Measurements from ENCODE around the gene CYP27A1.
"Not testable (repeated sequence)": the region's sequence is repeated elsewhere in the genome, so short reads cannot be mapped to it uniquely, and the experiment has no call there.

Gene CYP27A1

GRCh38 chr2:218832520-218832919, 50.6 kb downstream of the CYP27A1 start:
- no peak overlapping the region for H3K4me3 ChIP-seq (ENCODE audit: low read length)
- H3K36me3 ChIP-seq (ENCODE audit: insufficient read depth, low read length): no peaks in the 10 kb centered on the region
- H3K27me3 ChIP-seq (ENCODE audit: insufficient read depth, low read length): peaks cover 28% of the 10 kb centered on the region

GRCh38 chr2:218833023-218833609, 51.2 kb downstream of the CYP27A1 start:
- Histone ChIP-seq H3K9me3 (ENCODE audit: low read length) (no peaks in the 10 kb centered on the region), H3K4me3 (ENCODE audit: low read length) (no peak overlapping the region), H3K27me3 (ENCODE audit: insufficient read depth, low read length) (peaks cover 24% of the 10 kb centered on the region), H3K36me3 (ENCODE audit: insufficient read depth, low read length) (no peaks in the 10 kb centered on the region), H3K4me1 (ENCODE audit: insufficient read depth, low read length) (no peaks in the 10 kb centered on the region), H2AFZ (ENCODE audit: low read depth, low read length) (no peak overlapping the region)

More at GRCh38 chr2:218832520-218832919, 50.6 kb downstream of the CYP27A1 start:
- H2AFZ ChIP-seq (ENCODE audit: low read depth, low read length): no peak overlapping the region
- H3K4me1 ChIP-seq (ENCODE audit: insufficient read depth, low read length): no peaks in the 10 kb centered on the region
- H3K9me3 ChIP-seq (ENCODE audit: low read length): no peaks in the 10 kb centered on the region

- peaks cover 21% of the 10 kb centered on the region for H3K27me3 ChIP-seq (ENCODE audit: insufficient read depth, low read length)
- no peaks in the 10 kb centered on the region for H3K36me3 ChIP-seq (ENCODE audit: insufficient read depth, low read length)
- no peaks in the 10 kb centered on the region for H3K4me1 ChIP-seq (ENCODE audit: insufficient read depth, low read length)
- H3K9me3 ChIP-seq (ENCODE audit: low read length): no peaks in the 10 kb centered on the region
- H3K4me3 ChIP-seq (ENCODE audit: low read length): no peak overlapping the region
- no peak overlapping the region for H2AFZ ChIP-seq (ENCODE audit: low read depth, low read length)
Observed at GRCh38 chr2:218834685-218835084, 52.7 kb downstream of the CYP27A1 start.

GRCh38 chr2:218837495-218837894, 55.5 kb downstream of the CYP27A1 start:
- Histone ChIP-seq H3K4me3 (ENCODE audit: low read length) (no peak overlapping the region), H3K4me1 (ENCODE audit: insufficient read depth, low read length) (no peaks in the 10 kb centered on the region), H3K36me3 (ENCODE audit: insufficient read depth, low read length) (no peaks in the 10 kb centered on the region), H3K9me3 (ENCODE audit: low read length) (no peaks in the 10 kb centered on the region), H2AFZ (ENCODE audit: low read depth, low read length) (no peak overlapping the region), H3K27me3 (ENCODE audit: insufficient read depth, low read length) (peaks cover 16% of the 10 kb centered on the region)

- Histone ChIP-seq H3K4me1 (ENCODE audit: insufficient read depth, low read length) (no peaks in the 10 kb centered on the region), H3K4me3 (ENCODE audit: low read length) (no peak overlapping the region), H2AFZ (ENCODE audit: low read depth, low read length) (no peak overlapping the region), H3K36me3 (ENCODE audit: insufficient read depth, low read length) (no peaks in the 10 kb centered on the region), H3K27me3 (ENCODE audit: insufficient read depth, low read length) (peaks cover 4% of the 10 kb centered on the region), H3K9me3 (ENCODE audit: low read length) (no peaks in the 10 kb centered on the region)
Observed at GRCh38 chr2:218839430-218839829, 57.5 kb downstream of the CYP27A1 start.

- Histone ChIP-seq H3K4me1 (ENCODE audit: insufficient read depth, low read length) (no peaks in the 10 kb centered on the region), H3K36me3 (ENCODE audit: insufficient read depth, low read length) (no peaks in the 10 kb centered on the region), H2AFZ (ENCODE audit: low read depth, low read length) (no peak overlapping the region), H3K4me3 (ENCODE audit: low read length) (no peak overlapping the region), H3K27me3 (ENCODE audit: insufficient read depth, low read length) (no peaks in the 10 kb centered on the region), H3K9me3 (ENCODE audit: low read length) (no peaks in the 10 kb centered on the region)
Observed at GRCh38 chr2:218839888-218840287, 57.9 kb downstream of the CYP27A1 start.

GRCh38 chr2:218844334-218844733, 62.4 kb downstream of the CYP27A1 start:
- H3K4me3 ChIP-seq (ENCODE audit: low read length); H3K27me3 ChIP-seq (ENCODE audit: insufficient read depth, low read length); H2AFZ ChIP-seq (ENCODE audit: low read depth, low read length); H3K4me1 ChIP-seq (ENCODE audit: insufficient read depth, low read length); H3K9me3 ChIP-seq (ENCODE audit: low read length); H3K36me3 ChIP-seq (ENCODE audit: insufficient read depth, low read length): not testable (repeated sequence)

GRCh38 chr2:218846963-218847362, 65.0 kb downstream of the CYP27A1 start:
- H3K9me3 ChIP-seq (ENCODE audit: low read length); H3K27me3 ChIP-seq (ENCODE audit: insufficient read depth, low read length); H3K4me1 ChIP-seq (ENCODE audit: insufficient read depth, low read length): not testable (repeated sequence)

GRCh38 chr2:218849721-218850120, 67.8 kb downstream of the CYP27A1 start:
- no peak overlapping the region for H3K4me3 ChIP-seq (ENCODE audit: low read length)
- no peaks in the 10 kb centered on the region for H3K36me3 ChIP-seq (ENCODE audit: insufficient read depth, low read length)
- H2AFZ ChIP-seq (ENCODE audit: low read depth, low read length): no peak overlapping the region
- peaks cover 18% of the 10 kb centered on the region for H3K27me3 ChIP-seq (ENCODE audit: insufficient read depth, low read length)
- H3K9me3 ChIP-seq (ENCODE audit: low read length): no peaks in the 10 kb centered on the region
- H3K4me1 ChIP-seq (ENCODE audit: insufficient read depth, low read length): no peaks in the 10 kb centered on the region

More at GRCh38 chr2:218846963-218847362, 65.0 kb downstream of the CYP27A1 start:
- not testable (repeated sequence) for H3K36me3 ChIP-seq (ENCODE audit: insufficient read depth, low read length); H3K4me3 ChIP-seq (ENCODE audit: low read length); H2AFZ ChIP-seq (ENCODE audit: low read depth, low read length)

- Histone ChIP-seq H3K4me3 (ENCODE audit: low read length) (no peak overlapping the region), H3K27me3 (ENCODE audit: insufficient read depth, low read length) (peaks cover 29% of the 10 kb centered on the region), H3K9me3 (ENCODE audit: low read length) (no peaks in the 10 kb centered on the region), H3K4me1 (ENCODE audit: insufficient read depth, low read length) (no peaks in the 10 kb centered on the region), H2AFZ (ENCODE audit: low read depth, low read length) (no peak overlapping the region), H3K36me3 (ENCODE audit: insufficient read depth, low read length) (no peaks in the 10 kb centered on the region)
Observed at GRCh38 chr2:218850796-218851195, 68.8 kb downstream of the CYP27A1 start.

GRCh38 chr2:218851286-218851685, 69.3 kb downstream of the CYP27A1 start:
- Histone ChIP-seq H3K27me3 (ENCODE audit: insufficient read depth, low read length) (peaks cover 34% of the 10 kb centered on the region), H3K4me1 (ENCODE audit: insufficient read depth, low read length) (no peaks in the 10 kb centered on the region), H3K4me3 (ENCODE audit: low read length) (no peak overlapping the region), H3K36me3 (ENCODE audit: insufficient read depth, low read length) (no peaks in the 10 kb centered on the region), H2AFZ (ENCODE audit: low read depth, low read length) (no peak overlapping the region), H3K9me3 (ENCODE audit: low read length) (no peaks in the 10 kb centered on the region)

- Histone ChIP-seq H2AFZ (ENCODE audit: low read depth, low read length) (no peak overlapping the region), H3K36me3 (ENCODE audit: insufficient read depth, low read length) (no peaks in the 10 kb centered on the region), H3K27me3 (ENCODE audit: insufficient read depth, low read length) (peaks cover 51% of the 10 kb centered on the region), H3K4me1 (ENCODE audit: insufficient read depth, low read length) (no peaks in the 10 kb centered on the region), H3K9me3 (ENCODE audit: low read length) (no peaks in the 10 kb centered on the region), H3K4me3 (ENCODE audit: low read length) (no peak overlapping the region)
Observed at GRCh38 chr2:218852911-218853667, 71.1 kb downstream of the CYP27A1 start.

GRCh38 chr2:218853766-218854165, 71.8 kb downstream of the CYP27A1 start:
- Histone ChIP-seq H3K9me3 (ENCODE audit: low read length) (no peaks in the 10 kb centered on the region), H3K36me3 (ENCODE audit: insufficient read depth, low read length) (no peaks in the 10 kb centered on the region), H2AFZ (ENCODE audit: low read depth, low read length) (no peak overlapping the region), H3K4me1 (ENCODE audit: insufficient read depth, low read length) (no peaks in the 10 kb centered on the region), H3K4me3 (ENCODE audit: low read length) (no peak overlapping the region), H3K27me3 (ENCODE audit: insufficient read depth, low read length) (peaks cover 57% of the 10 kb centered on the region)
